GM12874 (cell line): ENCODE data around the gene CACNG6.

Experiments used
- TF ChIP-seq, protein P1 (sequence below): IDR thresholded peaks from 2 replicates; pipeline ENCODE4 v1.5.1; 2011; ENCODE audit warnings: low read depth, mild to moderate bottlenecking, control low read depth, low read length, moderate library complexity; ENCODE audit not compliant: insufficient read depth

The CACNG6 gene

GRCh38 chr19:54011507-54012211 is 20.2 kb downstream of the CACNG6 start:
- TF ChIP-seq, protein P1, sequence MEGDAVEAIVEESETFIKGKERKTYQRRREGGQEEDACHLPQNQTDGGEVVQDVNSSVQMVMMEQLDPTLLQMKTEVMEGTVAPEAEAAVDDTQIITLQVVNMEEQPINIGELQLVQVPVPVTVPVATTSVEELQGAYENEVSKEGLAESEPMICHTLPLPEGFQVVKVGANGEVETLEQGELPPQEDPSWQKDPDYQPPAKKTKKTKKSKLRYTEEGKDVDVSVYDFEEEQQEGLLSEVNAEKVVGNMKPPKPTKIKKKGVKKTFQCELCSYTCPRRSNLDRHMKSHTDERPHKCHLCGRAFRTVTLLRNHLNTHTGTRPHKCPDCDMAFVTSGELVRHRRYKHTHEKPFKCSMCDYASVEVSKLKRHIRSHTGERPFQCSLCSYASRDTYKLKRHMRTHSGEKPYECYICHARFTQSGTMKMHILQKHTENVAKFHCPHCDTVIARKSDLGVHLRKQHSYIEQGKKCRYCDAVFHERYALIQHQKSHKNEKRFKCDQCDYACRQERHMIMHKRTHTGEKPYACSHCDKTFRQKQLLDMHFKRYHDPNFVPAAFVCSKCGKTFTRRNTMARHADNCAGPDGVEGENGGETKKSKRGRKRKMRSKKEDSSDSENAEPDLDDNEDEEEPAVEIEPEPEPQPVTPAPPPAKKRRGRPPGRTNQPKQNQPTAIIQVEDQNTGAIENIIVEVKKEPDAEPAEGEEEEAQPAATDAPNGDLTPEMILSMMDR = no peak

DNA sequence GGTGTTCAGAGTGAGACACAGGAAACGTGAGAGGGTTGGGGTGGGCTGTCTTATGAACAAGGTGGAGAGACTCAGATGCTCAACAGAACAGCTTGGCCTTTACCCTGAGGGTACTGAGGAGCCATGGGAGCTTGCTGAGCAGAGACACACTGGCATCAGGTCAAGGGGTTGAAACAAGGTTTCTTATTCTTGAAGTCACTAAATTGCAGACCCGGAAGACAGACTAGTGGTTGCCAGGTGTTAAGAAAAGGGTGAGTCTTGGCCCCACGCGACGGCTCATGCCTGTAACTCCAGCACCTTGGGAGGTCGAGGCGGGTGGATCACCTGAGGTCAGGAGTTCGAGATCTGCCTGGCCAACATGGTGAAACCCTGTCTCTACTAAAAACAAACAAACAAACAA is 22.4 kb downstream of the CACNG6 start:
- TF ChIP-seq, protein P1 = no peak

DNA sequence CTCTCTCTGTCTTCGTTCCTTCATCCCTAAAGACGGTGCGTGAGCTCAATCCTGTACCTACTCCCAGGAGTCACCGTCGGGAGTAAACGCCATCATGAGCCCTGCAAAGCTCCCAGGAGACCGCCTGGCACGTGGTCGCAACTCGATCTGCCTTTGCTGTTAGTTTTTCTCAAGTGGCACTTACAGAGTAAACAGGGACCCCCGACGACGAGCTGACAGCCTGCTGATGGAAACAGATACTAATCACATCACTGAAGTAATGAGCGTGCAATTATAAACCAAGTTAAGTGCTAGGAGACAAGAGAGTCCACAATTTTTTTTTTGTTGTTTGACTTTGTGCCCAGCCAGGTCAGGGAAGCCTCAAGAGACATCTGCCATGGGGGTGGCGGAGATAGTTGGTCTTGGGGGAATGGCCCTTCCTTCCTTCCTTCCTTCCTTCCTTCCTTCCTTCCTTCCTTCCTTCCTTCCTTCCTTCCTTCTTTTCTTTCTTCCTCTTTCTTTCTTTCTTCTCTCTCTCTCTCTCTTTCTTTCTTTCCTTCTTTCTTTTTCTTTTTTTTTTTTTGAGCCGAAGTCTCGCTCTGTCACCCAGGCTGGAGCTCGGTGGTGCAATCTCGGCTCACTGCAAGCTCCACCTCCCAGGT is 23.6 kb downstream of the CACNG6 start:
- TF ChIP-seq, protein P1 = no peak

- TF ChIP-seq, protein P1 = no peak
Observed at GRCh38 chr19:54017261-54017660, 25.8 kb downstream of the CACNG6 start.

DNA sequence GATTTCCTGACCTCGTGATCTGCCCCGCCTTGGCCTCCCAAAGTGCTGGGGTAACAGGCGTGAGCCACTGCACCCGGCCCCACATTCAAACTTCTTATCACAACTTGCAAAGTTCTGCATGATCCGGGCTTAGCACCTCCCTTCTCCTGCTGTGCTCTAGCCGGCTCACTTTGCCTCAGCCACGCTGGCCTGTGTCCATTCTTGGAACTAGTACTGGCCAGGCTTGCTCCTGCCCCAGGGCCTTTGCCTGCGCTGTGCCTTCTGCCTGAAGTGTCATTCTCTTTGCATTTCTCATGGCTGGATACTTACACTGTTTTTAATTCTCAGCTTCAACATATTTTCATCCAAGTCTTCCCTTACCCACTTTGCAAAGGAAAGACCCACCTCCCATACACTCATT is 29.9 kb downstream of the CACNG6 start:
- TF ChIP-seq, protein P1 = no peak

DNA sequence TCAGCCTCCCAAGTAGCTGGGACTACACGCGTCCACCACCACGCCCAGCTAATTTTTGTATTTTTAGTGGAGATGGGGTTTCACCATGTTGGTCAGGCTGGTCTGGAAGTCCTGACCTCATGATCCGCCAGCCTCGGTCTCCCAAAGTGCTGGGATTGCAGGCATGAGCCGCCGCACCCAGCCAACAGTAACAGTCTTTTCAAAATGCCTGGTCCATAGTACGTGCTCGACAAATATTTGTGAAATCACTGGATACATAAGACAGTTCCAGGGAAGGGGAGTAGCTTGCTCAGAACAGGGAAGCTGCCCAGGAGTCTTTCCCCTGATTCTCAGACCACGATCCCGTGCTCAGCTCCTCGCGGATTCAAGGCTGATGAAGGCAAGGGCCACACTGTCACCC is 30.5 kb downstream of the CACNG6 start:
- TF ChIP-seq, protein P1 = no peak

DNA sequence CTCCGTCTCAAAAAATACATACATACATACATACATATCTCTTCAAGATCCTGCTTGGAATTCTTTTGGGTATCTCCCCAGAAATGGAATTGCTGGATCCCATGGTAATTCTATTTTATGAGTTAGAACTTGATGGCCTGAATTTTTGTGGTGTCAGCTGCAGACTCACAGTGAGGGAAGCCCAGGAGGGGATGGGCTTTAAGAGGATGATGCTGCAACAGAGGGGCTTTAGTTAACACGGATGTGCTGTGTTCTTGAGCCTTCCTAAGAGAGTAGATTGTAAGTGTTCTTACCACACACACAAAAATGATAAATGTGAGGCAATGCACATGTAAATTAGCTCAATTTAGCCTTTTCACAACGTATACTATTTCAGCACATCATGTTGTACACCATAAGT is 31.8 kb downstream of the CACNG6 start:
- TF ChIP-seq, protein P1 = no peak
